AG04449 (cell line): ENCODE results near the gene PTPRM.

Experiments
- CTCF ChIA-PET: fragments of 350-600 bp; formaldehyde crosslinking; extraction: SDS; loops from one replicate; lab custom pipeline; 2021; ENCODE audit warnings: antibody characterized with exemption; lab: Yijun Ruan, JAX
- POLR2A ChIA-PET: fragments of 400-600, 350-600 bp; formaldehyde crosslinking; extraction: SDS; loops from one replicate; lab custom pipeline; 2020; ENCODE audit warnings: antibody characterized with exemption, inconsistent platforms; lab: Yijun Ruan, JAX
- DNase-seq: peaks from one replicate; pipeline ENCODE4 v3.0.0-alpha.2; 2010; ENCODE audit warnings: low read depth, low spot score
- H3K4me3 ChIP-seq: 2 replicates; pipeline ENCODE4 v1.5.1; 2011; ENCODE audit warnings: low read depth, mild to moderate bottlenecking, control low read depth, low read length
- TF ChIP-seq, protein P1 (sequence below): IDR thresholded peaks from one replicate; pipeline ENCODE4 v1.5.1; 2011; ENCODE audit warnings: mild to moderate bottlenecking, moderate library complexity, low read length, control low read depth, inconsistent platforms; ENCODE audit not compliant: insufficient read depth; ENCODE audit errors: missing control alignments

Gene PTPRM

DNA sequence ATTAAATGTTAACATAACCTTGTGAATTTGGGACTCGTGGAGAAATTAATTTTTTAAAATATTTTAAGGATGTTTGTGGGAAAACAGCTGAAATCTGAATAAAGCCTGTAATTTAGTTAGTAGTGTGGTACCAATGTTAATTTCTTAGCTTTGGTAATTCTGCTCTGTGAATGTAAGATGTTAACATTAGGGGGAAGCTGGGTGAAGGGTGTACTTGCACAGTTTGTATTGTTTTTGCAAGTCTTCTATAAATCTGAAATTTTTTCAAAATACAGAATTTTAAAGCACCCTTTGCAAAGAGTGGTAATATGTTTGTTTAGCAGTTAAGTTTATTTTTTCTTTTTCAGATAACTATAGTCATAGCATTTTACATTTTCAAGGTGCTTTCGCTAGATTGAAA, 4.5 kb downstream of the PTPRM start:
- CTCF ChIA-PET = no interaction called here
- no peak overlapping the region for H3K4me3 ChIP-seq

DNA sequence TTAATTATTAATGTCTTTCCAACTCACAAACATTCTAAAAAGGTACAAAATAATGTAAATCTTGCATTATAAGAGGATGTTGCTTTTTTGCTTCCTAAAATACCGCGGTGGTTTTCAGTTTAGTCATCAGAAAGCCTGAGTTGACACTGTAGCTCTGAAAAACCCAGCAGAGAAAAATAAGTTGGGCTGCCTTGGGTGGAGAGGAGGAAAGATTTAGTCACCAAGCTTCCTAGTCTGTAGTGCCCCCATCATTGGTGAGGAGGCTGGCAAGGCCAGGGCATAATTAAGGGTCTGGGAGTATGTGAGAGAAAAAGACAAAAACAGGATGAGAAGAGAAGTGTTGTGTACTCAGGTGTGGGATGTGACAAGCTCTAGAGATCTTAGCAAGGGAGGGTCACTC, 5.7 kb downstream of the PTPRM start:
- ChIA-PET POLR2A (no interaction called here), CTCF (interaction anchor here (1.0 kb wide), 1 partner anchor 817 kb away, joined by 3 read pairs; no protein-coding TSS in a partner anchor)
- DNase-seq = no peak
- no peak overlapping the region for H3K4me3 ChIP-seq
- TF ChIP-seq, protein P1, sequence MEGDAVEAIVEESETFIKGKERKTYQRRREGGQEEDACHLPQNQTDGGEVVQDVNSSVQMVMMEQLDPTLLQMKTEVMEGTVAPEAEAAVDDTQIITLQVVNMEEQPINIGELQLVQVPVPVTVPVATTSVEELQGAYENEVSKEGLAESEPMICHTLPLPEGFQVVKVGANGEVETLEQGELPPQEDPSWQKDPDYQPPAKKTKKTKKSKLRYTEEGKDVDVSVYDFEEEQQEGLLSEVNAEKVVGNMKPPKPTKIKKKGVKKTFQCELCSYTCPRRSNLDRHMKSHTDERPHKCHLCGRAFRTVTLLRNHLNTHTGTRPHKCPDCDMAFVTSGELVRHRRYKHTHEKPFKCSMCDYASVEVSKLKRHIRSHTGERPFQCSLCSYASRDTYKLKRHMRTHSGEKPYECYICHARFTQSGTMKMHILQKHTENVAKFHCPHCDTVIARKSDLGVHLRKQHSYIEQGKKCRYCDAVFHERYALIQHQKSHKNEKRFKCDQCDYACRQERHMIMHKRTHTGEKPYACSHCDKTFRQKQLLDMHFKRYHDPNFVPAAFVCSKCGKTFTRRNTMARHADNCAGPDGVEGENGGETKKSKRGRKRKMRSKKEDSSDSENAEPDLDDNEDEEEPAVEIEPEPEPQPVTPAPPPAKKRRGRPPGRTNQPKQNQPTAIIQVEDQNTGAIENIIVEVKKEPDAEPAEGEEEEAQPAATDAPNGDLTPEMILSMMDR = no peak

More for the DNA sequence above, 4.5 kb downstream of the PTPRM start:
- TF ChIP-seq, protein P1 = no peak
- POLR2A ChIA-PET = no interaction called here
- no peak for DNase-seq

DNA sequence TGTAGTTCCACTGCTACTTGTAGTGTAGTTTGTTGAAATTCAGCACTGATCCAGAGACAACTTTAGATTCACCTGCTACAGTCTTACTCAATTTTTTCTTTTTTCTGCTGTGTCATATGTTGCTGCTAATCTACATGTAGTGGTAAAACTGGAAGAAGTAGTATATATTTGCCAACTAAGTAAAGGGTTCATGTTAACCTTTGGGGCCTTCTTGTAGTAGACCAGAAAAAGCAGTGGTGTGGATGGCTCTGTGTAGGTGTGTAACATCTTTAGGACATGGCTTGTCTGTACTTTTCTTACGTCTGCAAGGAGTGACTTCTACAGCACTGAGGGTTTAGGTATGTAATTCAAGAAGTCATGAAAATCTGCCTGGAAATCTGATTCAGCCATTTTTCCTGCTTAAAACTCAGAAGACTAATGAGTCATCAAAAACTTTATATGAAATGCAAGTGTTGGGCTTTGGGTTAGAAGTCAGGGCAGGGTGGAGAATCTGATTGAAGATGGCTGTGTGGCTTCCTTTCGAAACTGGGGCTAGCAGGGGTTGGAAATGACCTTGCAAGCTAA, 8.4 kb downstream of the PTPRM start:
- ChIA-PET POLR2A (interaction anchor here (2.8 kb wide), 1 partner anchor 8 kb away, joined by 12 read pairs; the partner anchor contains the start of gene PTPRM), CTCF (interaction anchor here (1.1 to 6.8 kb wide), 3 partner anchors 7 to 34 kb away, joined by 3 to 49 read pairs (median 3); partner anchors contain the start of gene PTPRM)
- no peak overlapping the region for H3K4me3 ChIP-seq
- TF ChIP-seq, protein P1 = no peak
- DNase-seq = no peak

DNA sequence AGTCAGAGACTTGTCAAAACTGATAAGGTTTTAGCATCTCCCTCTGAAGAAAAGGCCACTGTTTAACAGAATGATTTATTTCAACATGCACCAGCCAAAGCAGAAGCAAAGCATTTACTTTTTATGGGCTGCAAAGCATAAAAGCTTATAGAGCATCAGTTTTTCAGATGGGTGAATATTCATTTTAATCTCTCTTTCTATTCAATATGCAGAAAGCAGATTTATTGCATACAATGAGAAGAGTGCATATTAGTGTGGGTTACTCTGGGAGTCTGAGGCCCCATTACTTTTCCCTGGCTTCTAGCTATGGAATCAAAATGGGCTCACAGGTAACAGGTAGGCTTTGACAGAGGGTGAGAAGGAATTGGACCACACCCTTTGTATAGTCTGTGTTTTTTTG, 9.0 kb downstream of the PTPRM start:
- no peak overlapping the region for H3K4me3 ChIP-seq
- no peak for DNase-seq
- CTCF ChIA-PET = interaction anchor here (1.0 to 6.8 kb wide), 6 partner anchors 8 to 904 kb away, joined by 3 to 49 read pairs (median 3); partner anchors contain the start of gene PTPRM
- TF ChIP-seq, protein P1 = no peak
- POLR2A ChIA-PET = interaction anchor here (2.8 kb wide), 1 partner anchor 9 kb away, joined by 12 read pairs; the partner anchor contains the start of gene PTPRM

DNA sequence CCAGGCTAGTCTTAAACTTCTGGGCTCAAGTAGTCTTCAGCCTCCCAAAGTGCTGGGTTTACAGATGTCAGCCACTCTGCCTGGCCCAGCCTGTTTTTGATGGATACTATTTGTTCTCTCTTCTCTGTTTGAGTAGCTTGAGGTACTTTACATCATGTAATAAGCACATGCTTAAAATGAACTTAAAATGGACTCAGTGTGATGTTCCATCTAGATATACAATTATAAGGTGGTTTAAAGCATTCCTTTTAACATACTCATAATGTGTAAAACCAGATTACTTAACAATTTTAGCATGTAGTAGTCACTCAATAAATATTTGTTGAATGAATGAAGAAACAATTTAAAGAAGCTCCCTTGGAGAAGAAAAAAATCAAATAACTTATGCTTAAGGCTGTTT, 9.6 kb downstream of the PTPRM start:
- no peak for DNase-seq
- TF ChIP-seq, protein P1 = no peak
- ChIA-PET CTCF (interaction anchor here (1.0 to 6.8 kb wide), 6 partner anchors 8 to 903 kb away, joined by 3 to 49 read pairs (median 3); partner anchors contain the start of gene PTPRM), POLR2A (interaction anchor here (0.6 to 2.8 kb wide), 3 partner anchors 9 to 180 kb away, joined by 3 to 12 read pairs (median 4); partner anchors contain the start of gene PTPRM)
- no peak overlapping the region for H3K4me3 ChIP-seq

DNA sequence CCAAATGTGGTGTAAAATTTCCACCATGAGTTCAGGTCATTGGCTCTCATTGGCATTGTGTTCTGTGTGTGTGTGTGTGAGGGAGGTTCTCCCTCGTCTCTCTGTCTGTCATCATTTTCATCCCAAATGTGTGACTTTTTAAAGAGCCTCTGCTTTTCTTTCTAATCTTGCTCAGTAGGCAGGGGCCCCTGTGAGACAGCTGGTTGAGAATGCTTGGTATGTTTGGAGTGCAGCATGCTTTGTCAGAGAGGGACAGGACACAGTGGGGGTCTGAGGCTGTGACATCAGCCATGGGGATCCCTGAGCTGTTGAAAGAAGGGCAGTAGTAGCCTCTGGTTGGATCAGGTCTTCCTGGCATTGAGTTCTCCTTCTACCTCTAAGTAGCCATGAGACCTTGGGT, 10.6 kb downstream of the PTPRM start:
- ChIA-PET POLR2A (interaction anchor here (0.7 to 2.8 kb wide), 3 partner anchors 10 to 887 kb away, joined by 4 to 12 read pairs (median 4); partner anchors contain the start of gene PTPRM), CTCF (interaction anchor here (1.7 to 6.8 kb wide), 2 partner anchors 9 to 41 kb away, joined by 3 to 49 read pairs; partner anchors contain the start of gene PTPRM)
- no peak overlapping the region for H3K4me3 ChIP-seq
- peak; percentile 40 for DNase-seq
- TF ChIP-seq, protein P1 = no peak
